ENCODE data around the gene MCAT. TPM values are rescaled to one million over a fixed set of nuclear protein-coding genes. Genes with fewer than 3 reads are reported as not detected.

MCAT gene
- total RNA-seq, 1 experiment from 2014 or later = 18.8 TPM

DNA sequence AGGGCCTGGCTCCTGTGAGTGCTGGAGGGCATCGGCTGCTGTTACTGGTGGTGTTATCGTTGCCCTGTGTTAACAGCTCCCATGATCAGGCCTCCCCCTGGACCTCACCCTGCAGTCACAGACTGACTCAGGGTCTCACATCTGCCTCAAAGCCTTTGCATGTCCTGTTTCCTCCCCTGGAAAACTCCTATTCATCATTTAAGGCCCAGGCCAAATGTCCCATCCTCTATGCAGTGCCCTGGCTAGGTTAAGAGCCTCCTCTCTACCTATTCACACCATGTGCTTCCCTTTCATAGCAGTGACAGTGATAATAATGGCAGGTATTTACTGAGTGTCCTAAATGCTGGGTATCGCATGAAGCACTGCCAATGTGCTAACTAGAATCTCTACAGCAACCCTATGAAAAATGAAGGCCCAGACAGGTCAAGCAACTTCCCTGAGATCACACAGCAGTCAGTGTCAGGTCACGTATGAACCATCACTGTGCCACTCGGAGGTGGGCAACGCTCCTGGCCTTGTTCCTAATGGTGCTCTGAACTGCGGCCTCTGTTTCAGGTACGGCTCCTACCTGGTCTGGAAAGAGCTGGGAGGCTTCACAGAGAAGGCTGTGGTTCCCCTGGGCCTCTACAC, 17.4 kb upstream of the MCAT start:
- peaks cover 59% of the 10 kb centered on the region for H3K36me3 Mint-ChIP-seq (ENCODE audit: insufficient read depth, unreplicated experiment)
- no peak for DNase-seq (ENCODE audit: unreplicated experiment)
- no TSS peak for BruUV-seq (replicated peaks)
- no peak overlapping the region for H3K27ac Mint-ChIP-seq (ENCODE audit: low read depth, unreplicated experiment)
- no peaks in the 10 kb centered on the region for H3K9me3 Mint-ChIP-seq (ENCODE audit: unreplicated experiment)
- TF ChIP-seq, protein P1, sequence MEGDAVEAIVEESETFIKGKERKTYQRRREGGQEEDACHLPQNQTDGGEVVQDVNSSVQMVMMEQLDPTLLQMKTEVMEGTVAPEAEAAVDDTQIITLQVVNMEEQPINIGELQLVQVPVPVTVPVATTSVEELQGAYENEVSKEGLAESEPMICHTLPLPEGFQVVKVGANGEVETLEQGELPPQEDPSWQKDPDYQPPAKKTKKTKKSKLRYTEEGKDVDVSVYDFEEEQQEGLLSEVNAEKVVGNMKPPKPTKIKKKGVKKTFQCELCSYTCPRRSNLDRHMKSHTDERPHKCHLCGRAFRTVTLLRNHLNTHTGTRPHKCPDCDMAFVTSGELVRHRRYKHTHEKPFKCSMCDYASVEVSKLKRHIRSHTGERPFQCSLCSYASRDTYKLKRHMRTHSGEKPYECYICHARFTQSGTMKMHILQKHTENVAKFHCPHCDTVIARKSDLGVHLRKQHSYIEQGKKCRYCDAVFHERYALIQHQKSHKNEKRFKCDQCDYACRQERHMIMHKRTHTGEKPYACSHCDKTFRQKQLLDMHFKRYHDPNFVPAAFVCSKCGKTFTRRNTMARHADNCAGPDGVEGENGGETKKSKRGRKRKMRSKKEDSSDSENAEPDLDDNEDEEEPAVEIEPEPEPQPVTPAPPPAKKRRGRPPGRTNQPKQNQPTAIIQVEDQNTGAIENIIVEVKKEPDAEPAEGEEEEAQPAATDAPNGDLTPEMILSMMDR (IDR thresholded peaks at IDR 0.05; ENCODE audit: unreplicated experiment) = no peak
- H3K4me3 Mint-ChIP-seq (ENCODE audit: unreplicated experiment) = no peak overlapping the region
- H3K27me3 Mint-ChIP-seq (ENCODE audit: insufficient read depth, unreplicated experiment) = no peaks in the 10 kb centered on the region
- ChIA-PET CTCF (interaction anchor here (0.6 to 1.6 kb wide), 3 partner anchors 8 to 775 kb away, joined by 3 to 5 read pairs (median 3); no protein-coding TSS in a partner anchor), POLR2A (no interaction called here)
- H3K4me1 Mint-ChIP-seq (ENCODE audit: insufficient read depth, unreplicated experiment) = peaks cover 25% of the 10 kb centered on the region
- intact Hi-C loops (cut with micrococcal nuclease) = no loop called here

DNA sequence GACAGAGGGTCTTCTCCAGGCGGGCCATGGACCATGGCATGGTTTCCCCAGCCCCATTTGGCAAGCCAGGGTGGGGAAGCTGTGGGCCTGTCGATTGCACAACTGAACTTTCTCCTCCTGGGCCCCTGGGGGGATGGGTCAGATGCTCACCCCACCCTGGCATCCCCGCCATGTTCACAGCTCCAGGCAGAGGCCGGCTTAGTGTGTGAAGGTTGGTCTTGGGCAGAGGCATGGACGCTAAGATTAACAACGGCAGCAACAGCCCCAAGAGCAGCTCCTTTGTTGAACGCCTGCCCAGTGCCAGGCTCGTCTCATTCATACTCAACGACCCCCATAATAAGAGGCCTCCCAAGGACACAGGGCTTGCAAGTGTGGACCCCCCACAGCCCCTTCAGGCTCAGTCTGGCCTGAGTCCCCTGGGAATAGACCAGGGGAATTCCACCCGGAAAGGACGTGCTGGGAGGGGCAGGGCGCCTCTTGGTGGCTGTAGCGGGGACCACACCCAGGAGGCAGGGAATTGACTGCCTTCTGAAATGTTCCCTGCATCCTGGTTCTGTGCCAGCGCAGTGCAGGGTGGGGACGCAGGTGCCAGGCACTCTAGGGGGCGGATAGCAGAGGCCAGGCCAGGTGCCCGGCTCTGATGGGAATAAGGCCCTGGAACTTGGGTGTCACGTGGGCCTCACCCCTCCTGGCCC, 16.4 kb upstream of the MCAT start:
- DNase-seq (ENCODE audit: unreplicated experiment) = no peak
- Mint-ChIP-seq H3K27me3 (ENCODE audit: insufficient read depth, unreplicated experiment) (no peaks in the 10 kb centered on the region), H3K4me3 (ENCODE audit: unreplicated experiment) (no peak overlapping the region), H3K27ac (ENCODE audit: low read depth, unreplicated experiment) (no peak overlapping the region), H3K9me3 (ENCODE audit: unreplicated experiment) (no peaks in the 10 kb centered on the region), H3K36me3 (ENCODE audit: insufficient read depth, unreplicated experiment) (peaks cover 69% of the 10 kb centered on the region), H3K4me1 (ENCODE audit: insufficient read depth, unreplicated experiment) (peaks cover 25% of the 10 kb centered on the region)
- TF ChIP-seq, protein P1 (IDR thresholded peaks at IDR 0.05; ENCODE audit: unreplicated experiment) = no peak
- ChIA-PET CTCF (interaction anchor here (0.6 kb wide), 1 partner anchor 776 kb away, joined by 3 read pairs; no protein-coding TSS in a partner anchor), POLR2A (interaction anchor here (0.6 to 1.2 kb wide), 3 partner anchors 9 to 219 kb away, joined by 3 to 4 read pairs (median 3); no protein-coding TSS in a partner anchor)
- BruUV-seq (replicated peaks) = no TSS peak
- intact Hi-C loops (cut with micrococcal nuclease) = no loop called here

DNA sequence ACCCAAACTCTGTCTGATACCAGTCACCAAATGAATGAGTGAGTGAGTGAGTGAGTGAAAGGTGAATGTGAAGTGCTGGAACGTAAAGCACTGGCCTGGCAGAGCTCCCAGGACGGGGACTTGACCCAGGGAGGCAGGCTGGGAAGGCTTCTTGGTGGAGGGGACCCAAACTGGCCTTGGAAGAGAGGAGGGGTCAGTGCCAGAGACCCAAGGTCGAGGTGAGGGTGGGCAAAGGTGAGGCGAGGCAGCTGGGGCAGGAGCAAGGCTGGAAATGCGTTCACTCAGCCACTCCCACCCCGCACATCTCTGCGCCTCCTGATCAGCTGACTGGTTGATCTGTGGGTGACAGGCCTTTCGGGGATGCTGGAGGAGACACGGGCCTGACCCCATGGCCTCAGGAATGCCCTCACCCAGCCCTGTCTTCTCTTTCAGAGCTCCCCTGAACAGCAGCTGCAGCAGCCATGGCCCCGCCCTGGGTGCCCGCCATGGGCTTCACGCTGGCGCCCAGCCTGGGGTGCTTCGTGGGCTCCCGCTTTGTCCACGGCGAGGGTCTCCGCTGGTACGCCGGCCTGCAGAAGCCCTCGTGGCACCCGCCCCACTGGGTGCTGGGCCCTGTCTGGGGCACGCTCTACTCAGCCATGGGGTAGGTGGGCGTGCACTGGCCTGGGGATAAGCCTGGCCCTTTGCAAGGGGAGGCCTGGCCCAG, 15.7 kb upstream of the MCAT start:
- ChIA-PET POLR2A (interaction anchor here (0.5 to 1.2 kb wide), 6 partner anchors 8 to 1507 kb away, joined by 3 to 6 read pairs (median 4); no protein-coding TSS in a partner anchor), CTCF (no interaction called here)
- Mint-ChIP-seq H3K9me3 (ENCODE audit: unreplicated experiment) (no peaks in the 10 kb centered on the region), H3K4me1 (ENCODE audit: insufficient read depth, unreplicated experiment) (peaks cover 19% of the 10 kb centered on the region), H3K27me3 (ENCODE audit: insufficient read depth, unreplicated experiment) (no peaks in the 10 kb centered on the region), H3K27ac (ENCODE audit: low read depth, unreplicated experiment) (no peak overlapping the region), H3K4me3 (ENCODE audit: unreplicated experiment) (no peak overlapping the region), H3K36me3 (ENCODE audit: insufficient read depth, unreplicated experiment) (peaks cover 66% of the 10 kb centered on the region)
- no TSS peak for BruUV-seq (replicated peaks)
- TF ChIP-seq, protein P1 (IDR thresholded peaks at IDR 0.05; ENCODE audit: unreplicated experiment) = no peak
- DNase-seq (ENCODE audit: unreplicated experiment) = no peak
- intact Hi-C loops (cut with micrococcal nuclease) = no loop called here

Data from MCF 10A (cell line).